Measurements from ENCODE around the gene NR2F2.

NR2F2 gene

GRCh38 chr15:96330450-96331143, at the start of gene NR2F2:
NR2F2 (plus strand) TSS chr15:96330700; CDS start chr15:96332106, 1,406 bp downstream.
- Histone ChIP-seq H3F3A (ENCODE audit: control insufficient read depth, insufficient read depth) (no peaks in the 10 kb centered on the region), H3K27me3 (ENCODE audit: control insufficient read depth, low read length) (peaks cover 38% of the 10 kb centered on the region), H3K4me2 (ENCODE audit: low read length) (peak within 1 kb of the TSS; percentile 31; the same call in 1 of the 2 replicates), H3K4me1 (ENCODE audit: control insufficient read depth, low read length) (no peaks in the 10 kb centered on the region), H3K36me3 (ENCODE audit: control insufficient read depth, low read length) (no peaks in the 10 kb centered on the region), H3K9me3 (ENCODE audit: control insufficient read depth, insufficient read depth, low read length) (peaks cover 6% of the 10 kb centered on the region; the same call in 1 of the 2 replicates), H3K9me2 (replicated peaks; ENCODE audit: control insufficient read depth, low read length) (no peaks in the 10 kb centered on the region), H3K4me3 (ENCODE audit: low read length) (no peak within 1 kb of the TSS), H3K79me2 (ENCODE audit: control insufficient read depth, low read length) (no peaks in the 10 kb centered on the region), H3K27ac (ENCODE audit: low read depth, low read length) (no peak within 1 kb of the TSS), H4K20me1 (ENCODE audit: control insufficient read depth, insufficient read depth, low read depth, low read length) (no peaks in the 10 kb centered on the region)
- TF ChIP-seq EZH2phosphoT487 (IDR thresholded peaks at IDR 0.05; ENCODE audit: borderline replicate concordance, low read length): no peak
- TF ChIP-seq, protein P1, sequence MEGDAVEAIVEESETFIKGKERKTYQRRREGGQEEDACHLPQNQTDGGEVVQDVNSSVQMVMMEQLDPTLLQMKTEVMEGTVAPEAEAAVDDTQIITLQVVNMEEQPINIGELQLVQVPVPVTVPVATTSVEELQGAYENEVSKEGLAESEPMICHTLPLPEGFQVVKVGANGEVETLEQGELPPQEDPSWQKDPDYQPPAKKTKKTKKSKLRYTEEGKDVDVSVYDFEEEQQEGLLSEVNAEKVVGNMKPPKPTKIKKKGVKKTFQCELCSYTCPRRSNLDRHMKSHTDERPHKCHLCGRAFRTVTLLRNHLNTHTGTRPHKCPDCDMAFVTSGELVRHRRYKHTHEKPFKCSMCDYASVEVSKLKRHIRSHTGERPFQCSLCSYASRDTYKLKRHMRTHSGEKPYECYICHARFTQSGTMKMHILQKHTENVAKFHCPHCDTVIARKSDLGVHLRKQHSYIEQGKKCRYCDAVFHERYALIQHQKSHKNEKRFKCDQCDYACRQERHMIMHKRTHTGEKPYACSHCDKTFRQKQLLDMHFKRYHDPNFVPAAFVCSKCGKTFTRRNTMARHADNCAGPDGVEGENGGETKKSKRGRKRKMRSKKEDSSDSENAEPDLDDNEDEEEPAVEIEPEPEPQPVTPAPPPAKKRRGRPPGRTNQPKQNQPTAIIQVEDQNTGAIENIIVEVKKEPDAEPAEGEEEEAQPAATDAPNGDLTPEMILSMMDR (IDR thresholded peaks at IDR 0.05; ENCODE audit: low read depth, low read length, poor library complexity, severe bottlenecking): no peak

DNA sequence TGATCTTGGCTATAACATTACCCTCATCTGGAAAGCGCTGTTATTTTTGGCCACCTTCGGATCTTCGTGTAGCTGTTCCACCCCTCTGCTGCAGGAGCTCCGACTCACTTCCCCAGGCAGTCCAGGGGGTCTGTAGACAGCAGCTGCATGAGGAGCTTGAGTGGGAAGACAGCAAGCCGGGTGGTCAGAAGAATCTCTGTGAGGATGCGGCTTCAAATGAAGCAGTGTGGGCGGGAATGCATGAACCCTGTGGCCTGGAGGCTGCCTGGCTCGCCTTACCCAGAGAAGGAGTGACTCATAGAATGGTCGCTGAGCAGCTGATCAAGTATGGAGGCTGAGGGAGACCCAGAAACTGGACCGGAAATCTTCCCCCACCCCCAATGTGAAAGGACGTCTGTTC, 45.2 kb upstream of the NR2F2 start:
- Histone ChIP-seq H3F3A (ENCODE audit: control insufficient read depth, insufficient read depth) (no peaks in the 10 kb centered on the region), H3K4me2 (ENCODE audit: low read length) (no peak overlapping the region), H3K9me3 (ENCODE audit: control insufficient read depth, insufficient read depth, low read length) (no peaks in the 10 kb centered on the region; the same call in 1 of the 2 replicates), H4K20me1 (ENCODE audit: control insufficient read depth, insufficient read depth, low read depth, low read length) (no peaks in the 10 kb centered on the region), H3K27ac (ENCODE audit: low read depth, low read length) (no peak overlapping the region), H3K9me2 (replicated peaks; ENCODE audit: control insufficient read depth, low read length) (no peaks in the 10 kb centered on the region), H3K36me3 (ENCODE audit: control insufficient read depth, low read length) (no peaks in the 10 kb centered on the region), H3K4me1 (ENCODE audit: control insufficient read depth, low read length) (no peaks in the 10 kb centered on the region), H3K27me3 (ENCODE audit: control insufficient read depth, low read length) (no peaks in the 10 kb centered on the region), H3K4me3 (ENCODE audit: low read length) (no peak overlapping the region), H3K79me2 (ENCODE audit: control insufficient read depth, low read length) (no peaks in the 10 kb centered on the region)
- TF ChIP-seq, protein P1 (IDR thresholded peaks at IDR 0.05; ENCODE audit: low read depth, low read length, poor library complexity, severe bottlenecking): no peak
- no peak for TF ChIP-seq EZH2phosphoT487 (IDR thresholded peaks at IDR 0.05; ENCODE audit: borderline replicate concordance, low read length)

GRCh38 chr15:96285729-96286254, 44.7 kb upstream of the NR2F2 start:
- Histone ChIP-seq H3K9me3 (ENCODE audit: control insufficient read depth, insufficient read depth, low read length) (no peaks in the 10 kb centered on the region; the same call in 1 of the 2 replicates), H3K4me3 (ENCODE audit: low read length) (no peak overlapping the region), H3K79me2 (ENCODE audit: control insufficient read depth, low read length) (no peaks in the 10 kb centered on the region), H3K9me2 (replicated peaks; ENCODE audit: control insufficient read depth, low read length) (no peaks in the 10 kb centered on the region), H3K27ac (ENCODE audit: low read depth, low read length) (no peak overlapping the region), H3K4me1 (ENCODE audit: control insufficient read depth, low read length) (no peaks in the 10 kb centered on the region), H3K4me2 (ENCODE audit: low read length) (no peak overlapping the region), H3F3A (ENCODE audit: control insufficient read depth, insufficient read depth) (no peaks in the 10 kb centered on the region), H3K36me3 (ENCODE audit: control insufficient read depth, low read length) (no peaks in the 10 kb centered on the region), H3K27me3 (ENCODE audit: control insufficient read depth, low read length) (no peaks in the 10 kb centered on the region), H4K20me1 (ENCODE audit: control insufficient read depth, insufficient read depth, low read depth, low read length) (no peaks in the 10 kb centered on the region)
- TF ChIP-seq EZH2phosphoT487 (IDR thresholded peaks at IDR 0.05; ENCODE audit: borderline replicate concordance, low read length): no peak
- TF ChIP-seq, protein P1 (IDR thresholded peaks at IDR 0.05; ENCODE audit: low read depth, low read length, poor library complexity, severe bottlenecking): no peak
